ENCODE measurements around the gene WDR90.

GRCh38 chr16:631808-632358, 17.3 kb upstream of the WDR90 start:
- no peak for TF ChIP-seq CTCF (IDR thresholded peaks at IDR 0.05 in 4 of 5, conservative IDR thresholded peaks at IDR 0.05 in 1 of 5)
- TF ChIP-seq POLR2A (IDR thresholded peaks at IDR 0.05) = no peak
